SHP77 (cell line): ENCODE results near the gene MYO18A.
"Not testable (repeated sequence)": the region's sequence is repeated elsewhere in the genome, so short reads cannot be mapped to it uniquely, and the experiment has no call there.

Source experiments
- DNase-seq, 2 experiments: peaks; one replicate each; lab custom pipeline; 2025; lab: John Stamatoyannopoulos, UW

Gene MYO18A

GRCh38 chr17:29147228-29147627 is 33.0 kb downstream of the MYO18A start:
- not testable (repeated sequence) for DNase-seq

- no peak for DNase-seq
Observed at GRCh38 chr17:29146369-29146972, 33.7 kb downstream of the MYO18A start.

GRCh38 chr17:29145289-29146073 is 34.7 kb downstream of the MYO18A start:
- DNase-seq = peak; percentile 51 to 71

GRCh38 chr17:29143894-29144293 is 36.3 kb downstream of the MYO18A start:
- peak; percentile 13 to 30 for DNase-seq

- no peak for DNase-seq
Observed at GRCh38 chr17:29141514-29141876, 38.7 kb downstream of the MYO18A start.

GRCh38 chr17:29140631-29141513 is 39.3 kb downstream of the MYO18A start:
- DNase-seq = no peak

GRCh38 chr17:29140051-29140621 is 40.1 kb downstream of the MYO18A start:
- peak; percentile 52 to 78 for DNase-seq

- DNase-seq = peak; percentile 15 to 43
Observed at GRCh38 chr17:29138971-29139691, 41.1 kb downstream of the MYO18A start.

GRCh38 chr17:29138184-29138955 is 41.8 kb downstream of the MYO18A start:
- no peak for DNase-seq

GRCh38 chr17:29136998-29137730 is 43.0 kb downstream of the MYO18A start:
- DNase-seq = no peak

GRCh38 chr17:29135464-29135863 is 44.7 kb downstream of the MYO18A start:
- no peak for DNase-seq

- peak in 1 of 2 experiments; percentile 2 for DNase-seq
Observed at GRCh38 chr17:29133121-29133713, 47.0 kb downstream of the MYO18A start.

GRCh38 chr17:29131814-29132682 is 48.1 kb downstream of the MYO18A start:
- no peak for DNase-seq

GRCh38 chr17:29129731-29130130 is 50.5 kb downstream of the MYO18A start:
- no peak for DNase-seq

GRCh38 chr17:29127840-29128239 is 52.4 kb downstream of the MYO18A start:
- no peak for DNase-seq

- DNase-seq = no peak
Observed at GRCh38 chr17:29126268-29126930, 53.8 kb downstream of the MYO18A start.

GRCh38 chr17:29125651-29126050 is 54.5 kb downstream of the MYO18A start:
- DNase-seq = no peak

GRCh38 chr17:29124925-29125273 is 55.3 kb downstream of the MYO18A start:
- no peak for DNase-seq
